ENCODE measurements around the gene LHX4. TPM values are rescaled to one million over a fixed set of nuclear protein-coding genes. Genes with fewer than 3 reads are reported as not detected.

Gene LHX4
- total and polyA plus RNA-seq, 2 of the 8 experiments (the other 6 are each of a cell fraction or from before 2014, with no cell fraction given): 0.85 to 4.9 TPM

DNA sequence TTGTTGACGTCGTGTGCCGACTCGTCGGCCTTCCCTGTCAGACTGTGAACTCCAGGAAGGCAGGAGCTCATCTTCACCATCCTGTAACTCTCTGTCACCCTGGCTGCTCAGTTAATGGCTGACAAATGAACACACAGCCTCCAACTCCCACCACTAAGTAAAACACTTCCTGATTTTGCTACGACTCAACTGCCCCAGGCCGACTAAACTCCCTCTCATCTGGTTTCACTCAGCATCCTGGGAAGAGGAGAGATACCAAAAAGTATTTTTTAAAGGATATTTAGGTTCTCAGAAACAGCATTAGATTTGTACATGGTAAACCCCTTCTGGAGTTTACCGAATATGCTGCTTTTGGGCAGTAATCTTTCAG is 18.2 kb upstream of the LHX4 start:
- no peak overlapping the region for H3K4me2 ChIP-seq (ENCODE audit: insufficient read depth in 1 of 2, low read depth in 2 of 2, low read length in 2 of 2)
- no peak overlapping the region for H2AK5ac ChIP-seq (ENCODE audit: low read depth, low read length)
- H2AFZ ChIP-seq (ENCODE audit: low read length): no peak overlapping the region
- H2BK15ac ChIP-seq (ENCODE audit: low read length): no peak overlapping the region
- no peaks in the 10 kb centered on the region for H3K36me3 ChIP-seq (ENCODE audit: control insufficient read depth in 2 of 4, insufficient read depth in 4 of 4, low read length in 3 of 4)
- H3K4ac ChIP-seq (replicated peaks; ENCODE audit: insufficient read length, low read depth, low read length): no peak overlapping the region
- H3K79me2 ChIP-seq (ENCODE audit: control insufficient read depth in 1 of 2, insufficient read depth in 2 of 2, low read length in 2 of 2): no peaks in the 10 kb centered on the region
- H4K5ac ChIP-seq (ENCODE audit: insufficient read length, low read depth, low read length): peak overlapping the region; percentile 10
- peak overlapping the region; percentile 6 for H2BK120ac ChIP-seq (replicated peaks; ENCODE audit: low read depth, low read length)
- H3K18ac ChIP-seq (ENCODE audit: extremely low read depth, low read length): no peak overlapping the region
- 88% methylated on average over 8 of the region's 8 CpGs; no CpG with 5 or more reads in 1 of the 2 experiments for WGBS, 2 experiments (ENCODE audit: extremely low coverage in 1 of 2, insufficient coverage in 1 of 2, insufficient read length in 1 of 2, insufficient replicate concordance in 2 of 2, low coverage in 1 of 2, low lambda C conversion rate in 2 of 2, missing lambda C conversion rate in 1 of 2)
- ChIA-PET CTCF (ENCODE audit: partially characterized antibody) (interaction anchor here (1.2 to 1.5 kb wide), 2 partner anchors 20 to 33 kb away, joined by 3 to 5 read pairs; no protein-coding TSS in a partner anchor), POLR2A (ENCODE audit: partially characterized antibody) (no interaction called here)
- DNase-seq (ENCODE audit: low read depth in 1 of 2, low spot score in 2 of 2) (no peak), FAIRE-seq (no peak)
- no peak overlapping the region for H3K23ac ChIP-seq (ENCODE audit: insufficient read length)
- H3K27ac ChIP-seq (ENCODE audit: low read depth, low read length): no peak overlapping the region
- H4K8ac ChIP-seq (ENCODE audit: extremely low read depth, insufficient read depth, low read length): peak overlapping the region; percentile 59; the same call in 1 of the 2 replicates
- no peak overlapping the region for H2BK12ac ChIP-seq (ENCODE audit: low read depth, low read length)
- H3K56ac ChIP-seq (replicated peaks; ENCODE audit: insufficient read length, low read depth, low read length): no peak overlapping the region
- H3K27me3 ChIP-seq (replicated peaks in 1 of 4; ENCODE audit: control insufficient read depth in 3 of 4, extremely low read depth in 1 of 4, insufficient read depth in 3 of 4, low read length in 3 of 4): no peaks in the 10 kb centered on the region
- no peak overlapping the region for H2BK20ac ChIP-seq (ENCODE audit: low read length)
- H4K20me1 ChIP-seq (replicated peaks in 1 of 2; ENCODE audit: control insufficient read depth in 1 of 2, insufficient read depth in 2 of 2, low read length in 2 of 2): no peaks in the 10 kb centered on the region
- H3K4me3 ChIP-seq (ENCODE audit: extremely low read depth in 1 of 4, insufficient read depth in 2 of 4, low read depth in 3 of 4, low read length in 4 of 4): no peak overlapping the region
- no peak overlapping the region for H3K9ac ChIP-seq (replicated peaks in 1 of 4; ENCODE audit: extremely low read depth in 1 of 4, low read depth in 3 of 4, low read length in 3 of 4)
- no peak overlapping the region for H2BK5ac ChIP-seq (ENCODE audit: low read depth, low read length)
- H3K23me2 ChIP-seq (ENCODE audit: low read depth, low read length): no peaks in the 10 kb centered on the region
- no peaks in the 10 kb centered on the region for H3K9me3 ChIP-seq (ENCODE audit: insufficient read depth in 2 of 2, low read depth in 1 of 2, low read length in 1 of 2)
- no peaks in the 10 kb centered on the region for H3K79me1 ChIP-seq (ENCODE audit: low read depth, low read length)
- peak overlapping the region; percentile 78 for H4K91ac ChIP-seq (replicated peaks; ENCODE audit: insufficient read length, low read length)
- peaks cover 0 to 4% (median 0%) of the 10 kb centered on the region in 4 experiments; a peak in 1 of 7 replicates for H3K4me1 ChIP-seq (replicated peaks in 1 of 4; ENCODE audit: control insufficient read depth in 3 of 4, insufficient read depth in 4 of 4, low read length in 3 of 4)
- H3K14ac ChIP-seq (ENCODE audit: insufficient read length): no peak overlapping the region
- TF ChIP-seq, protein P1, sequence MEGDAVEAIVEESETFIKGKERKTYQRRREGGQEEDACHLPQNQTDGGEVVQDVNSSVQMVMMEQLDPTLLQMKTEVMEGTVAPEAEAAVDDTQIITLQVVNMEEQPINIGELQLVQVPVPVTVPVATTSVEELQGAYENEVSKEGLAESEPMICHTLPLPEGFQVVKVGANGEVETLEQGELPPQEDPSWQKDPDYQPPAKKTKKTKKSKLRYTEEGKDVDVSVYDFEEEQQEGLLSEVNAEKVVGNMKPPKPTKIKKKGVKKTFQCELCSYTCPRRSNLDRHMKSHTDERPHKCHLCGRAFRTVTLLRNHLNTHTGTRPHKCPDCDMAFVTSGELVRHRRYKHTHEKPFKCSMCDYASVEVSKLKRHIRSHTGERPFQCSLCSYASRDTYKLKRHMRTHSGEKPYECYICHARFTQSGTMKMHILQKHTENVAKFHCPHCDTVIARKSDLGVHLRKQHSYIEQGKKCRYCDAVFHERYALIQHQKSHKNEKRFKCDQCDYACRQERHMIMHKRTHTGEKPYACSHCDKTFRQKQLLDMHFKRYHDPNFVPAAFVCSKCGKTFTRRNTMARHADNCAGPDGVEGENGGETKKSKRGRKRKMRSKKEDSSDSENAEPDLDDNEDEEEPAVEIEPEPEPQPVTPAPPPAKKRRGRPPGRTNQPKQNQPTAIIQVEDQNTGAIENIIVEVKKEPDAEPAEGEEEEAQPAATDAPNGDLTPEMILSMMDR (IDR thresholded peaks at IDR 0.05; ENCODE audit: control extremely low read depth in 1 of 3, insufficient read depth in 1 of 3, low read depth in 1 of 3, low read length in 3 of 3): no peak
- TF ChIP-seq SUZ12 (IDR thresholded peaks at IDR 0.05; ENCODE audit: low read length): no peak
- no peak for TF ChIP-seq TAF7 (optimal IDR thresholded peaks at IDR 0.05; ENCODE audit: borderline replicate concordance, low read depth, low read length)
- TF ChIP-seq NRF1 (IDR thresholded peaks at IDR 0.05; ENCODE audit: low read depth, low read length): no peak
- no peak for TF ChIP-seq PHF8 (conservative IDR thresholded peaks at IDR 0.05; ENCODE audit: low read depth, low read length)
- TF ChIP-seq BACH1 (IDR thresholded peaks at IDR 0.05; ENCODE audit: low read length): no peak
- no peak for TF ChIP-seq CEBPB (IDR thresholded peaks at IDR 0.05; ENCODE audit: low read depth, low read length)
- no peak for TF ChIP-seq EP300 (IDR thresholded peaks at IDR 0.05; ENCODE audit: borderline replicate concordance in 1 of 2, low read depth in 2 of 2, low read length in 2 of 2)
- no peak for TF ChIP-seq GTF2F1 (IDR thresholded peaks at IDR 0.05; ENCODE audit: borderline replicate concordance, low read depth, low read length)
- TF ChIP-seq EZH2 (IDR thresholded peaks at IDR 0.05; ENCODE audit: low read depth, low read length, severe bottlenecking): no peak
- TF ChIP-seq JUND (IDR thresholded peaks at IDR 0.05; ENCODE audit: low read length): no peak
- TF ChIP-seq KDM5A (IDR thresholded peaks at IDR 0.05; ENCODE audit: low read length): no peak

All from H1 (cell line).